H54 (cell line): ENCODE measurements around the gene CDH22.

Experiments
- DNase-seq: peaks from one replicate; pipeline ENCODE4 v3.0.0; 2011; ENCODE audit warnings: low spot score, mixed read lengths; ENCODE audit not compliant: insufficient read length
- FAIRE-seq: peaks from 3 replicates; lab custom pipeline; 2011; peaks lifted over from hg19 to GRCh38; lab: Jason Lieb, UNC
- POLR2A ChIP-seq: IDR thresholded peaks from 2 replicates; pipeline ENCODE4 v1.6.1; 2011; ENCODE audit warnings: low read depth, mild to moderate bottlenecking, low read length

Gene CDH22

GRCh38 chr20:46157076-46157592, 151.2 kb downstream of the CDH22 start:
- TF ChIP-seq POLR2A: no peak
- DNase-seq (no peak), FAIRE-seq (no peak)

GRCh38 chr20:46156065-46156464, 152.2 kb downstream of the CDH22 start:
- DNase-seq (no peak), FAIRE-seq (no peak)
- no peak for TF ChIP-seq POLR2A

DNA sequence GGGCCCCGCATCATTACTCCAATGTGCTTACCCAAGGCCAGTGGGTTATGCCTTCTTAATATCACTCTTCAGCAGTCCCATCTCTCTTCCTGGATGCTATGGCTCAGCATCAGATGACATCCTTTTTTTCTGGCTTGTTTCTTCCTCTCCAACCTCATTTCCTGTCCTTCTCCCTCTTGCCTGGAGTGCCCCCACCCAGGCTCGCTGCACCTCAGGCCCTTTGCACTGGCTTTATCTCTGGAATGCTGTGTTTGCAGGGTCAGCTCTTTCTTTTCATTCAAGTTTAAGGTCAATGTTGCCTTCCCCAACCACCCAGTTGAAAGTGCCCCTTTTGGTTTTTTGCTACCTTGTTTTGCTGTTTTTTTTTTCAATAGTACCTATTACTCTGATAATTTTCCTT, 153.5 kb downstream of the CDH22 start:
- FAIRE-seq (no peak), DNase-seq (no peak)
- no peak for TF ChIP-seq POLR2A

GRCh38 chr20:46154305-46154704, 154.0 kb downstream of the CDH22 start:
- FAIRE-seq (no peak), DNase-seq (no peak)
- no peak for TF ChIP-seq POLR2A

GRCh38 chr20:46152824-46153586, 155.3 kb downstream of the CDH22 start:
- no peak for DNase-seq
- FAIRE-seq: no peak
- TF ChIP-seq POLR2A: no peak

GRCh38 chr20:46151936-46152335, 156.4 kb downstream of the CDH22 start:
- no peak for DNase-seq
- no peak for FAIRE-seq
- TF ChIP-seq POLR2A: no peak

GRCh38 chr20:46150943-46151342, 157.4 kb downstream of the CDH22 start:
- DNase-seq: no peak
- no peak for FAIRE-seq
- no peak for TF ChIP-seq POLR2A

GRCh38 chr20:46148313-46149208, 159.7 kb downstream of the CDH22 start:
- FAIRE-seq (no peak), DNase-seq (no peak)
- TF ChIP-seq POLR2A: no peak

GRCh38 chr20:46145713-46146112, 162.6 kb downstream of the CDH22 start:
- no peak for TF ChIP-seq POLR2A
- FAIRE-seq: no peak
- DNase-seq: no peak

- no peak for FAIRE-seq
- DNase-seq: no peak
- no peak for TF ChIP-seq POLR2A
These were observed 163.8 kb downstream of the CDH22 start for GRCh38 chr20:46144432-46145025.

DNA sequence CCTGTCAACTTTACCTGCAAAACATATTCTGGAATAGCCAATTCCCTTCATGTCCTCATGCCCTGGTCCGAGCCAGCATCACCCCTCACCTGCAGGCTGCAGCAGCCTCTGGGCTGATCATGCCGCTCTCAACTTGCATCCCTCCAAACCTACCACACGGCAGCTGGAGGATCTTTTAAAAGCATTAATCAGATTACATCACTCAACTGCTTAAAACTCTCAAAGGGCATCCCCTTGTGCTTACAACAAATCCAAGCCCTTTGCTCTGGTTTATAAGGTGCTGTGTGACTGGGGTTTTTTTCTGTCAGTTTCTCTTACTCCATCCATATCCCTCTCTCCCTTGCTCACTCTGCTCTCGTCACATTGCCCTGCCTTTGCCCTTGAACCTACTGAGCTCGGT, 166.2 kb downstream of the CDH22 start:
- no peak for TF ChIP-seq POLR2A
- FAIRE-seq: no peak
- no peak for DNase-seq

DNA sequence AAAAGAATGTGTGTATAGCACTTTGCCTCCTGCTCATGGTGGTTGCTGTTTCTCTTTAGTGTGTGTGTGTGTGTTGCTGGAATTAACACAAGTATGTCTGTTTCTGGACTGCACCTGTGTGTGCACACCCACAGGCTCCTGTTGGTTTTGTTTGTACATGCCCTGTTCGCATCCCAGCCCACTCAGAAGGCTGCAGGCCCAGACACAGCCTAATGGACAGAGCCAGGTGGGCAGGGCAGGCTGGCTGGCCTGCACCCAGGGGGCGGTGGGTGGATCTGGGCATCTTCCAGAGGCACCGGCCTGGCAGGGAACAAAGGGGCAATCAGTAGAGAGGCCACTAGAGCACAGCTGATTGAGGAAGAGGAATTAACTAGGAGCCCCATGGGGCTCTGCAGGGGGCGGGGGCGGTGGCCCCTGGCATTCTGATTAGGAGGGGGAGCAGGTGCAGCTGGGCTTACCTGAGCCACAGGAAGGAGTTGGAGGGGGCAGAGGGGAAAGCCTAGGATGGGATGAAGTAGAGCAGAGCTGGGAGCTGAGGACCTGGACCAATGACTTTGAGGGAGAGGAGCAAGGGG, 168.3 kb downstream of the CDH22 start:
- no peak for DNase-seq

GRCh38 chr20:46139266-46139889, 168.9 kb downstream of the CDH22 start:
- no peak for DNase-seq
- TF ChIP-seq POLR2A: no peak
- FAIRE-seq: no peak

More for the DNA sequence above, 168.3 kb downstream of the CDH22 start:
- no peak for FAIRE-seq
- no peak for TF ChIP-seq POLR2A
